Right lobe of liver (tissue), 6 donors: ENCODE measurements around the gene RIC3. TPM values are rescaled to one million over a fixed set of nuclear protein-coding genes. Genes with fewer than 3 reads are reported as not detected.
"Not testable (repeated sequence)": the region's sequence is repeated elsewhere in the genome, so short reads cannot be mapped to it uniquely, and the experiment has no call there.

Experiments used
- ATAC-seq, 4 donors: fragments of 200-7000 bp; cut with Tn5 transposase; one replicate each; pipeline ENCODE4 v1.9.1; 2020; ENCODE audit warnings: mild to moderate bottlenecking in 4 of 4, moderate library complexity in 4 of 4
- DNase-seq, 3 donors: peaks; one replicate each; pipeline ENCODE4 v3.0.0-alpha.2; 2020
- H3K27ac ChIP-seq, 3 donors: fragments of 200-600 bp; one replicate each; pipeline ENCODE4 v1.8.0; 2022
- H3K27me3 ChIP-seq, 2 donors: fragments of 200-600 bp; one replicate each; pipeline ENCODE4 v1.8.0; 2022
- H3K36me3 ChIP-seq, 4 donors: fragments of 200-600 bp; sonication (generic) in 1 of 4; one replicate each; pipeline versions ENCODE4 v1.5.1 to v1.8.0; 2017 to 2022; ENCODE audit warnings: control low read depth in 1 of 4
- H3K4me1 ChIP-seq, 4 donors: fragments of 200-600 bp; sonication (generic) in 1 of 4; one replicate each; pipeline versions ENCODE4 v1.5.1 to v1.8.0; 2017 to 2022; ENCODE audit warnings: control low read depth in 1 of 4
- H3K4me3 ChIP-seq, 3 donors: fragments of 200-600 bp; one replicate each; pipeline ENCODE4 v1.8.0; 2022
- H3K9me3 ChIP-seq, 4 donors: fragments of 200-600 bp; sonication (generic) in 1 of 4; one replicate each; pipeline versions ENCODE4 v1.5.1 to v1.8.0; 2017 to 2022; ENCODE audit warnings: control low read depth in 1 of 4
- CTCF ChIP-seq, 4 donors: fragments of 200-600 bp in 3 of 4; fragments of 450-650 bp in 1 of 4; IDR thresholded peaks; one replicate each; pipeline versions ENCODE4 v1.5.1 to v1.8.0; 2016 to 2022; ENCODE audit warnings: antibody characterized with exemption in 4 of 4, mild to moderate bottlenecking in 2 of 4
- POLR2A ChIP-seq: fragments of 450-650 bp; IDR thresholded peaks from one replicate; pipeline ENCODE4 v1.6.1; 2017; ENCODE audit warnings: antibody characterized with exemption, mild to moderate bottlenecking
- WGBS: methylation state at CpG from one replicate; pipeline ENCODE4 v1.1.6; 2018; ENCODE audit warnings: low coverage, low lambda C conversion rate; ENCODE audit not compliant: insufficient coverage; ENCODE audit errors: missing lambda C conversion rate; 5-methylcytosine and 5-hydroxymethylcytosine counted together
- intact Hi-C, 2 donors: fragments of 100-400 bp; cut with DNase I; formaldehyde crosslinking; loops; one replicate each; pipeline versions ENCODE4 v1.11.2 to v1.14.1; 2022
- total RNA-seq, 6 experiments: library from RNA; depleted of rRNA in 2 of 6; stranded (reverse); fragments of >200 nt in 2 of 6; fragmentation: NEBNext Ultra II Directional in 3 of 6; extraction: Animal tissue kit (Norgen Biotek cat#: 25700) in 3 of 6; gene quantifications; one replicate each; pipeline versions ENCODE4 v1.1.0 to v1.2.4, GENCODE V29; 2016 to 2023
- donor health status: DM: no; HTN: yes; CAD: no.
- donor health status: DM: no; HTN: no; CAD: no.
- donor health status: DM: no; HTN: no; CAD: no.
- donor health status: DM: no; HTN: yes; CAD: no.
- donor health status: DM: no; HTN: yes; CAD: no.

Gene RIC3
- total RNA-seq, 6 experiments from 2014 or later: 1.4 to 7.3 (median 3.6) TPM

- H3K27me3 ChIP-seq: no peaks in the 10 kb centered on the region
- H3K9me3 ChIP-seq: no peaks in the 10 kb centered on the region
- intact Hi-C loops: no loop called here
- no peaks in the 10 kb centered on the region for H3K4me1 ChIP-seq
- H3K36me3 ChIP-seq: no peaks in the 10 kb centered on the region
- ATAC-seq: no peak
- no peak for DNase-seq
- 60% methylated on average over 4 of the region's 4 CpGs for WGBS
- TF ChIP-seq CTCF (IDR thresholded peaks at IDR 0.05) (no peak), POLR2A (no peak)
- no peak overlapping the region for H3K27ac ChIP-seq
- H3K4me3 ChIP-seq: peak overlapping the region in 1 of 3 donors; percentile 62
These were observed 1.0 kb downstream of the RIC3 start for GRCh38 chr11:8167796-8168195.

- intact Hi-C loops: no loop called here
These were observed 4.1 kb downstream of the RIC3 start for GRCh38 chr11:8164746-8165145.

GRCh38 chr11:8161627-8162304 is 7.1 kb downstream of the RIC3 start:
- H3K4me3 ChIP-seq, H3K9me3 ChIP-seq, DNase-seq, H3K36me3 ChIP-seq, ATAC-seq, H3K4me1 ChIP-seq, H3K27me3 ChIP-seq, intact Hi-C loops, H3K27ac ChIP-seq: not testable (repeated sequence)
- WGBS: 76% methylated on average over 8 of the region's 13 CpGs

More at GRCh38 chr11:8164746-8165145, 4.1 kb downstream of the RIC3 start:
- DNase-seq: no peak
- Histone ChIP-seq H3K27me3 (no peaks in the 10 kb centered on the region), H3K4me3 (no peak overlapping the region), H3K27ac (no peak overlapping the region), H3K36me3 (no peaks in the 10 kb centered on the region), H3K4me1 (no peaks in the 10 kb centered on the region), H3K9me3 (no peaks in the 10 kb centered on the region)
- no peak for ATAC-seq
- TF ChIP-seq POLR2A (no peak), CTCF (IDR thresholded peaks at IDR 0.05) (no peak)

GRCh38 chr11:8156877-8157276 is 11.9 kb downstream of the RIC3 start:
- Histone ChIP-seq H3K36me3 (no peaks in the 10 kb centered on the region), H3K27ac (no peak overlapping the region), H3K4me1 (no peaks in the 10 kb centered on the region), H3K4me3 (no peak overlapping the region), H3K9me3 (no peaks in the 10 kb centered on the region), H3K27me3 (no peaks in the 10 kb centered on the region)
- 93% methylated on average over 2 of the region's 3 CpGs for WGBS
- DNase-seq (no peak), ATAC-seq (no peak)
- TF ChIP-seq POLR2A (no peak), CTCF (IDR thresholded peaks at IDR 0.05) (no peak)
- intact Hi-C loops: no loop called here

GRCh38 chr11:8149726-8150125 is 19.1 kb downstream of the RIC3 start:
- intact Hi-C loops: no loop called here
- TF ChIP-seq POLR2A: no peak
- no peak for TF ChIP-seq CTCF (IDR thresholded peaks at IDR 0.05)
- Histone ChIP-seq H3K4me3 (no peak overlapping the region), H3K27me3 (no peaks in the 10 kb centered on the region), H3K4me1 (no peaks in the 10 kb centered on the region), H3K9me3 (no peaks in the 10 kb centered on the region), H3K27ac (no peak overlapping the region), H3K36me3 (no peaks in the 10 kb centered on the region)
- ATAC-seq (no peak), DNase-seq (no peak)
- 68% methylated on average over 5 of the region's 6 CpGs for WGBS
